SK-N-SH treated with all-trans-retinoic acid at 6 μM for 48 hours (cell line): ENCODE data around the gene SLC38A8.

Source experiments
- ATAC-seq: fragments of 200-7000 bp; cut with Tn5 transposase; 3 replicates; pipeline ENCODE4 v1.9.1; 2020; ENCODE audit warnings: mild to moderate bottlenecking, moderate library complexity
- ARNTL ChIP-seq: fragments of 450-650 bp; formaldehyde crosslinking; IDR thresholded peaks from 2 replicates; pipeline ENCODE4 v1.5.0; 2020; ENCODE audit warnings: low read depth, mild to moderate bottlenecking, moderate library complexity, borderline replicate concordance
- BACH2 ChIP-seq: fragments of 250-450 bp; sonication (Bioruptor Pico); IDR thresholded peaks from 2 replicates; pipeline ENCODE4 v1.9.0; 2021; ENCODE audit warnings: mild to moderate bottlenecking, borderline replicate concordance
- CSDC2 ChIP-seq: fragments of 250-450 bp; sonication (Bioruptor Pico); IDR thresholded peaks from 2 replicates; pipeline ENCODE4 v1.5.0; 2020; ENCODE audit warnings: mild to moderate bottlenecking, moderate library complexity
- ESRRG ChIP-seq: fragments of 250-450 bp; sonication (Bioruptor Pico); IDR thresholded peaks from 2 replicates; pipeline ENCODE4 v1.6.1; 2021; ENCODE audit warnings: mild to moderate bottlenecking
- GLIS3 ChIP-seq: fragments of 250-450 bp; sonication (Bioruptor Pico); IDR thresholded peaks from 2 replicates; pipeline ENCODE4 v1.5.0; 2020; ENCODE audit warnings: mild to moderate bottlenecking, moderate library complexity
- ISL1 ChIP-seq: fragments of 250-450 bp; sonication (Bioruptor Pico); IDR thresholded peaks from 2 replicates; pipeline ENCODE4 v2.1.2; 2022; ENCODE audit warnings: mild to moderate bottlenecking, moderate library complexity
- OSR1 ChIP-seq: fragments of 250-450 bp; sonication (Bioruptor Pico); IDR thresholded peaks from 2 replicates; pipeline ENCODE4 v1.8.0; 2022; ENCODE audit warnings: moderate library complexity, mild to moderate bottlenecking, inconsistent platforms
- PPARA ChIP-seq: fragments of 250-450 bp; sonication (Bioruptor Pico); IDR thresholded peaks from 2 replicates; pipeline ENCODE4 v1.5.0; 2020; ENCODE audit warnings: mild to moderate bottlenecking, borderline replicate concordance
- RARB ChIP-seq: fragments of 250-450 bp; sonication (Bioruptor Pico); IDR thresholded peaks from 2 replicates; pipeline ENCODE4 v1.8.0; 2021; ENCODE audit warnings: mild to moderate bottlenecking, moderate library complexity
- SNAI2 ChIP-seq: fragments of 250-450 bp; sonication (Bioruptor Pico); IDR thresholded peaks from 2 replicates; pipeline ENCODE4 v1.5.0; 2020; ENCODE audit warnings: mild to moderate bottlenecking, moderate library complexity
- TCF4 ChIP-seq: fragments of 250-450 bp; sonication (Bioruptor Pico); IDR thresholded peaks from 2 replicates; pipeline ENCODE4 v1.8.0; 2021; ENCODE audit warnings: mild to moderate bottlenecking, moderate library complexity, borderline replicate concordance
- TOX ChIP-seq: fragments of 250-450 bp; sonication (Bioruptor Pico); IDR thresholded peaks from 2 replicates; pipeline ENCODE4 v1.8.0; 2021; ENCODE audit warnings: mild to moderate bottlenecking, moderate library complexity, borderline replicate concordance
- ZC3H10 ChIP-seq: fragments of 250-450 bp; sonication (Bioruptor Pico); IDR thresholded peaks from 2 replicates; pipeline ENCODE4 v1.5.1; 2021; ENCODE audit warnings: mild to moderate bottlenecking, moderate library complexity
- ZFP3 ChIP-seq: fragments of 250-450 bp; sonication (Bioruptor Pico); IDR thresholded peaks from 2 replicates; pipeline ENCODE4 v1.5.0; 2020; ENCODE audit warnings: mild to moderate bottlenecking, moderate library complexity
- ZFP30 ChIP-seq: fragments of 450-650 bp; formaldehyde crosslinking; IDR thresholded peaks from 2 replicates; pipeline ENCODE4 v1.5.0; 2022; ENCODE audit warnings: mild to moderate bottlenecking, moderate library complexity
- ZNF565 ChIP-seq: fragments of 450-650 bp; formaldehyde crosslinking; conservative IDR thresholded peaks from 2 replicates; pipeline ENCODE4 v1.5.0; 2020; ENCODE audit warnings: low read depth, mild to moderate bottlenecking, moderate library complexity
- ZNF70 ChIP-seq: fragments of 450-650 bp; formaldehyde crosslinking; IDR thresholded peaks from 2 replicates; pipeline ENCODE4 v1.5.0; 2020; ENCODE audit warnings: mild to moderate bottlenecking, moderate library complexity
- ZNF8 ChIP-seq: fragments of 450-650 bp; formaldehyde crosslinking; IDR thresholded peaks from 2 replicates; pipeline ENCODE4 v1.5.0; 2020; ENCODE audit warnings: mild to moderate bottlenecking, moderate library complexity
- TF ChIP-seq, protein P1 (sequence below): fragments of 250-450 bp; sonication (Bioruptor Pico); IDR thresholded peaks from 2 replicates; pipeline ENCODE4 v1.5.0; 2020; ENCODE audit warnings: mild to moderate bottlenecking, moderate library complexity
- TF ChIP-seq, protein P2 (sequence below): fragments of 250-450 bp; sonication (Bioruptor Pico); IDR thresholded peaks from 2 replicates; pipeline ENCODE4 v1.8.0; 2021; ENCODE audit warnings: low read depth, mild to moderate bottlenecking, moderate library complexity, borderline replicate concordance
- TF ChIP-seq, protein P3 (sequence below): fragments of 250-450 bp; sonication (Bioruptor Pico); IDR thresholded peaks from 2 replicates; pipeline ENCODE4 v1.5.1; 2021; ENCODE audit warnings: mild to moderate bottlenecking, moderate library complexity
- TF ChIP-seq, protein P4 (sequence below): fragments of 250-450 bp; sonication (Bioruptor Pico); IDR thresholded peaks from 2 replicates; pipeline ENCODE4 v1.8.0; 2020; ENCODE audit warnings: mild to moderate bottlenecking, moderate library complexity, borderline replicate concordance

Gene SLC38A8

DNA sequence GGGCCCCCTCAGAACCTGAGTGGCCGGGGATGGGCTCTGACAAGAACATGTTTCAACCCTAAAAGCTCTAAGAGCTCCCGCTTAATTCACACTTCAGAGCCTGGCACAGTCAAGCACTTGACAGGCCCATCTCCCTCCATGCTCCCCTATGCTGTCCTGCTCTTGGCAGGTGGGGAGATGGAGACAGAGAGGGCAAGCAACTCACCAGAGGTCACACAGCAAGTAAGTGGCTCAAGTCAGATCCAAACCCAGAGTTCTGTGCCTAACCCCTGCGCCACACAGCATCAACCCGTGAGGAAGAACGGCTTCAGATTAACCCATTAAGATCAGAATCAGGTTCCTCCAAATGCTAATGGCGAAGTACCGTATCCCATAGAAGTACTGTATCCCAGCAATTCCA, 38.2 kb downstream of the SLC38A8 start:
- TF ChIP-seq, protein P1, sequence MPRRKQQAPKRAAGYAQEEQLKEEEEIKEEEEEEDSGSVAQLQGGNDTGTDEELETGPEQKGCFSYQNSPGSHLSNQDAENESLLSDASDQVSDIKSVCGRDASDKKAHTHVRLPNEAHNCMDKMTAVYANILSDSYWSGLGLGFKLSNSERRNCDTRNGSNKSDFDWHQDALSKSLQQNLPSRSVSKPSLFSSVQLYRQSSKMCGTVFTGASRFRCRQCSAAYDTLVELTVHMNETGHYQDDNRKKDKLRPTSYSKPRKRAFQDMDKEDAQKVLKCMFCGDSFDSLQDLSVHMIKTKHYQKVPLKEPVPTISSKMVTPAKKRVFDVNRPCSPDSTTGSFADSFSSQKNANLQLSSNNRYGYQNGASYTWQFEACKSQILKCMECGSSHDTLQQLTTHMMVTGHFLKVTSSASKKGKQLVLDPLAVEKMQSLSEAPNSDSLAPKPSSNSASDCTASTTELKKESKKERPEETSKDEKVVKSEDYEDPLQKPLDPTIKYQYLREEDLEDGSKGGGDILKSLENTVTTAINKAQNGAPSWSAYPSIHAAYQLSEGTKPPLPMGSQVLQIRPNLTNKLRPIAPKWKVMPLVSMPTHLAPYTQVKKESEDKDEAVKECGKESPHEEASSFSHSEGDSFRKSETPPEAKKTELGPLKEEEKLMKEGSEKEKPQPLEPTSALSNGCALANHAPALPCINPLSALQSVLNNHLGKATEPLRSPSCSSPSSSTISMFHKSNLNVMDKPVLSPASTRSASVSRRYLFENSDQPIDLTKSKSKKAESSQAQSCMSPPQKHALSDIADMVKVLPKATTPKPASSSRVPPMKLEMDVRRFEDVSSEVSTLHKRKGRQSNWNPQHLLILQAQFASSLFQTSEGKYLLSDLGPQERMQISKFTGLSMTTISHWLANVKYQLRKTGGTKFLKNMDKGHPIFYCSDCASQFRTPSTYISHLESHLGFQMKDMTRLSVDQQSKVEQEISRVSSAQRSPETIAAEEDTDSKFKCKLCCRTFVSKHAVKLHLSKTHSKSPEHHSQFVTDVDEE (CRISPR knock-in tag): no peak

DNA sequence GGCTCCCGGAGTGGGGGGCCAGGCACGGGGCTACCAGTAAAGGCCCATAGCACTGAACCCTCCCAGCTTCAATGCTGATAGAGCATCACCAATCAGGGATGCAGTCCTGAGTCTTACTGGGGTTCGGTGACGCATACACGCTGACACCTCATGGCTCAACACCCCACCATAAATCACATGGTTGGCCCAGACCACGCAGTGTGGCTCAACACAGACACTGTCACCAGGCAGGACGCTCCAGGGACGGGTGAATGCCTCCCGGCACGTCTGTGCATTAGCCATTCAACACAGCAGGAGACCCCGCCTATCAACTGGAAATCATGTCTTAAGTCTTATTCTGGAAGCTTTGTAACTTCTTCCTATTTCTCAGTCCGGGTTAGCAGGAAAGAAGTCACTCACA, 39.6 kb downstream of the SLC38A8 start:
- ATAC-seq: no peak
- TF ChIP-seq ZC3H10 (CRISPR knock-in tag) (no peak), ZNF70 (CRISPR knock-in tag) (no peak), RARB (CRISPR knock-in tag) (no peak), TOX (CRISPR knock-in tag) (no peak), PPARA (CRISPR knock-in tag) (no peak), ESRRG (CRISPR knock-in tag) (no peak), BACH2 (no peak), SNAI2 (CRISPR knock-in tag) (no peak), ZFP30 (no peak), TCF4 (no peak), CSDC2 (CRISPR knock-in tag) (no peak), OSR1 (CRISPR knock-in tag) (no peak)
- TF ChIP-seq, protein P2, sequence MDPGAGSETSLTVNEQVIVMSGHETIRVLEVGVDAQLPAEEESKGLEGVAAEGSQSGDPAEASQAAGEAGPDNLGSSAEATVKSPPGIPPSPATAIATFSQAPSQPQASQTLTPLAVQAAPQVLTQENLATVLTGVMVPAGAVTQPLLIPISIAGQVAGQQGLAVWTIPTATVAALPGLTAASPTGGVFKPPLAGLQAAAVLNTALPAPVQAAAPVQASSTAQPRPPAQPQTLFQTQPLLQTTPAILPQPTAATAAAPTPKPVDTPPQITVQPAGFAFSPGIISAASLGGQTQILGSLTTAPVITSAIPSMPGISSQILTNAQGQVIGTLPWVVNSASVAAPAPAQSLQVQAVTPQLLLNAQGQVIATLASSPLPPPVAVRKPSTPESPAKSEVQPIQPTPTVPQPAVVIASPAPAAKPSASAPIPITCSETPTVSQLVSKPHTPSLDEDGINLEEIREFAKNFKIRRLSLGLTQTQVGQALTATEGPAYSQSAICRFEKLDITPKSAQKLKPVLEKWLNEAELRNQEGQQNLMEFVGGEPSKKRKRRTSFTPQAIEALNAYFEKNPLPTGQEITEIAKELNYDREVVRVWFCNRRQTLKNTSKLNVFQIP (CRISPR knock-in tag): no peak
- TF ChIP-seq, protein P1 (CRISPR knock-in tag): no peak
- TF ChIP-seq, protein P3, sequence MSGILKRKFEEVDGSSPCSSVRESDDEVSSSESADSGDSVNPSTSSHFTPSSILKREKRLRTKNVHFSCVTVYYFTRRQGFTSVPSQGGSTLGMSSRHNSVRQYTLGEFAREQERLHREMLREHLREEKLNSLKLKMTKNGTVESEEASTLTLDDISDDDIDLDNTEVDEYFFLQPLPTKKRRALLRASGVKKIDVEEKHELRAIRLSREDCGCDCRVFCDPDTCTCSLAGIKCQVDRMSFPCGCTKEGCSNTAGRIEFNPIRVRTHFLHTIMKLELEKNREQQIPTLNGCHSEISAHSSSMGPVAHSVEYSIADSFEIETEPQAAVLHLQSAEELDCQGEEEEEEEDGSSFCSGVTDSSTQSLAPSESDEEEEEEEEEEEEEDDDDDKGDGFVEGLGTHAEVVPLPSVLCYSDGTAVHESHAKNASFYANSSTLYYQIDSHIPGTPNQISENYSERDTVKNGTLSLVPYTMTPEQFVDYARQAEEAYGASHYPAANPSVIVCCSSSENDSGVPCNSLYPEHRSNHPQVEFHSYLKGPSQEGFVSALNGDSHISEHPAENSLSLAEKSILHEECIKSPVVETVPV: no peak

More for the DNA sequence above, 38.2 kb downstream of the SLC38A8 start:
- ATAC-seq: no peak

DNA sequence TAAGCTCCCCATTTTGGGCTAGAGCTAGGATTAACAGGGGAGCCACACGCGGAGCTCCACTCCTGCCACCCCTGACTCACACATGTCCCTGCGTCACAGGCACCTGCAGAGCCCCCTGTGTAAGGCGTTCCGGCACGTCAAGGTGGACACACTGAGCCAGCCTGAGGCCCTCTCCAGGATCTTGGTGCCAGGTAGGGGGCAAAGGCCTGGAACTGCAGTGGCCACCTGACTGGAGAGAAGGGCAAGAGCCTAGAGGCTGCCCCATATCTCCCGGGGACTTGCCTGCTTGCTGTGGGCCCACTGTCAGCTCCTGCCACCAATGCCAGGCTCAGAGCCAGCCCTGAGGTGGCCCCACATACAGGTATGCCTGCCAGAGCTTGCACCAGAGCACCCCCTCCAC, 40.9 kb downstream of the SLC38A8 start:
- TF ChIP-seq ZFP3 (CRISPR knock-in tag): no peak
- TF ChIP-seq, protein P2 (CRISPR knock-in tag): no peak
- TF ChIP-seq, protein P1 (CRISPR knock-in tag): no peak
- no peak for TF ChIP-seq ZNF565
- no peak for TF ChIP-seq ZC3H10 (CRISPR knock-in tag)
- TF ChIP-seq ZFP30: no peak
- TF ChIP-seq ARNTL (CRISPR knock-in tag): no peak
- no peak for TF ChIP-seq ESRRG (CRISPR knock-in tag)
- no peak for TF ChIP-seq GLIS3 (CRISPR knock-in tag)
- TF ChIP-seq, protein P4, sequence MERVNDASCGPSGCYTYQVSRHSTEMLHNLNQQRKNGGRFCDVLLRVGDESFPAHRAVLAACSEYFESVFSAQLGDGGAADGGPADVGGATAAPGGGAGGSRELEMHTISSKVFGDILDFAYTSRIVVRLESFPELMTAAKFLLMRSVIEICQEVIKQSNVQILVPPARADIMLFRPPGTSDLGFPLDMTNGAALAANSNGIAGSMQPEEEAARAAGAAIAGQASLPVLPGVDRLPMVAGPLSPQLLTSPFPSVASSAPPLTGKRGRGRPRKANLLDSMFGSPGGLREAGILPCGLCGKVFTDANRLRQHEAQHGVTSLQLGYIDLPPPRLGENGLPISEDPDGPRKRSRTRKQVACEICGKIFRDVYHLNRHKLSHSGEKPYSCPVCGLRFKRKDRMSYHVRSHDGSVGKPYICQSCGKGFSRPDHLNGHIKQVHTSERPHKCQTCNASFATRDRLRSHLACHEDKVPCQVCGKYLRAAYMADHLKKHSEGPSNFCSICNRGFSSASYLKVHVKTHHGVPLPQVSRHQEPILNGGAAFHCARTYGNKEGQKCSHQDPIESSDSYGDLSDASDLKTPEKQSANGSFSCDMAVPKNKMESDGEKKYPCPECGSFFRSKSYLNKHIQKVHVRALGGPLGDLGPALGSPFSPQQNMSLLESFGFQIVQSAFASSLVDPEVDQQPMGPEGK (CRISPR knock-in tag): no peak
- no peak for TF ChIP-seq TOX (CRISPR knock-in tag)
- no peak for TF ChIP-seq SNAI2 (CRISPR knock-in tag)
- TF ChIP-seq ZNF8: no peak
- no peak for TF ChIP-seq PPARA (CRISPR knock-in tag)
- no peak for TF ChIP-seq ISL1 (CRISPR knock-in tag)
- ATAC-seq: no peak
